GM21447 (cell line): ENCODE results near the gene BCL2L11.

Source experiments
- ATAC-seq: cut with Tn5 transposase; IDR thresholded peaks from one replicate; pipeline ENCODE4 v1.9.1; 2021; ENCODE audit not compliant: unreplicated experiment

The BCL2L11 gene

GRCh38 chr2:111142101-111142500 lies 21.4 kb downstream of the BCL2L11 start:
- ATAC-seq = no peak

GRCh38 chr2:111143107-111143842 lies 22.6 kb downstream of the BCL2L11 start:
- no peak for ATAC-seq

GRCh38 chr2:111143843-111144198 lies 23.1 kb downstream of the BCL2L11 start:
- no peak for ATAC-seq

- no peak for ATAC-seq
These were observed 24.5 kb downstream of the BCL2L11 start for GRCh38 chr2:111145103-111145760.

- no peak for ATAC-seq
These were observed 25.2 kb downstream of the BCL2L11 start for GRCh38 chr2:111145951-111146350.

- no peak for ATAC-seq
These were observed 27.6 kb downstream of the BCL2L11 start for GRCh38 chr2:111148225-111148873.

- ATAC-seq = no peak
These were observed 28.2 kb downstream of the BCL2L11 start for GRCh38 chr2:111148925-111149324.

- no peak for ATAC-seq
These were observed 29.3 kb downstream of the BCL2L11 start for GRCh38 chr2:111149882-111150455.

GRCh38 chr2:111154758-111155157 lies 34.0 kb downstream of the BCL2L11 start:
- no peak for ATAC-seq

GRCh38 chr2:111155610-111156009 lies 34.9 kb downstream of the BCL2L11 start:
- ATAC-seq = no peak

GRCh38 chr2:111156529-111156928 lies 35.8 kb downstream of the BCL2L11 start:
- no peak for ATAC-seq

GRCh38 chr2:111157071-111157661 lies 36.5 kb downstream of the BCL2L11 start:
- peak; percentile 51 for ATAC-seq

- ATAC-seq = peak; percentile 55
These were observed 37.1 kb downstream of the BCL2L11 start for GRCh38 chr2:111157798-111158197.

GRCh38 chr2:111159641-111160040 lies 38.9 kb downstream of the BCL2L11 start:
- ATAC-seq = no peak

GRCh38 chr2:111160758-111161157 lies 40.0 kb downstream of the BCL2L11 start:
- ATAC-seq = no peak

GRCh38 chr2:111161971-111162370 lies 41.3 kb downstream of the BCL2L11 start:
- no peak for ATAC-seq

GRCh38 chr2:111162718-111163331 lies 42.1 kb downstream of the BCL2L11 start:
- no peak for ATAC-seq

- ATAC-seq = no peak
These were observed 43.4 kb downstream of the BCL2L11 start for GRCh38 chr2:111164078-111164477.

- ATAC-seq = no peak
These were observed 44.4 kb downstream of the BCL2L11 start for GRCh38 chr2:111165084-111165483.

- ATAC-seq = no peak
These were observed 45.4 kb downstream of the BCL2L11 start for GRCh38 chr2:111166115-111166514.
